Naive B cell (primary cell): ENCODE results near the gene CYP46A1. TPM values are rescaled to one million over a fixed set of nuclear protein-coding genes. Genes with fewer than 3 reads are reported as not detected.
A peak's percentile ranks its signal among the peaks of the same experiment; 100 is the strongest.

Experiments used
- ATAC-seq, 2 donors: fragments of 150-1000 bp; cut with Tn5 transposase; 2 replicates each; pipeline ENCODE4 v1.10.0; 2021; ENCODE audit warnings: low read depth in 2 of 2, mild to moderate bottlenecking in 2 of 2, moderate library complexity in 2 of 2
- DNase-seq: peaks from one replicate; pipeline ENCODE4 v3.0.0; 2022
- H3K27ac Mint-ChIP-seq, 6 donors: one replicate each; pipeline ENCODE4 v1.8.0; 2020 to 2022; ENCODE audit warnings: mild to moderate bottlenecking in 6 of 6, mixed read lengths in 6 of 6, moderate library complexity in 5 of 6, inconsistent platforms in 2 of 6
- H3K27me3 Mint-ChIP-seq, 3 donors: one replicate each; pipeline ENCODE4 v1.8.0; 2021 to 2022; ENCODE audit warnings: mixed read lengths in 3 of 3, mild to moderate bottlenecking in 1 of 3
- H3K36me3 Mint-ChIP-seq, 2 donors: one replicate each; pipeline ENCODE4 v1.8.0; 2020 to 2022; ENCODE audit warnings: mixed read lengths in 2 of 2, inconsistent platforms in 1 of 2, mild to moderate bottlenecking in 1 of 2
- H3K4me1 Mint-ChIP-seq, 3 donors: one replicate each; pipeline ENCODE4 v1.8.0; 2020 to 2022; ENCODE audit warnings: mixed read lengths in 3 of 3, inconsistent platforms in 1 of 3, mild to moderate bottlenecking in 1 of 3, moderate library complexity in 1 of 3
- H3K4me3 Mint-ChIP-seq, 8 donors: one replicate each; pipeline ENCODE4 v1.8.0; 2020 to 2022; ENCODE audit warnings: mild to moderate bottlenecking in 8 of 8, mixed read lengths in 8 of 8, moderate library complexity in 8 of 8, inconsistent platforms in 2 of 8
- H3K9me3 Mint-ChIP-seq, 7 donors: one replicate each; pipeline ENCODE4 v1.8.0; 2020 to 2022; ENCODE audit warnings: mixed read lengths in 7 of 7, mild to moderate bottlenecking in 5 of 7, inconsistent platforms in 2 of 7, moderate library complexity in 1 of 7
- polyA plus RNA-seq, 6 donors: library from polyadenylated mRNA; unstranded; fragments of 300-500 nt; fragmentation: Illumina TruSeq; gene quantifications; one replicate each; pipeline ENCODE4 v1.2.3, GENCODE V29; 2021; ENCODE audit warnings: low read depth in 6 of 6

Gene CYP46A1
- polyA plus RNA-seq, 6 donors from 2014 or later, result not detected

DNA sequence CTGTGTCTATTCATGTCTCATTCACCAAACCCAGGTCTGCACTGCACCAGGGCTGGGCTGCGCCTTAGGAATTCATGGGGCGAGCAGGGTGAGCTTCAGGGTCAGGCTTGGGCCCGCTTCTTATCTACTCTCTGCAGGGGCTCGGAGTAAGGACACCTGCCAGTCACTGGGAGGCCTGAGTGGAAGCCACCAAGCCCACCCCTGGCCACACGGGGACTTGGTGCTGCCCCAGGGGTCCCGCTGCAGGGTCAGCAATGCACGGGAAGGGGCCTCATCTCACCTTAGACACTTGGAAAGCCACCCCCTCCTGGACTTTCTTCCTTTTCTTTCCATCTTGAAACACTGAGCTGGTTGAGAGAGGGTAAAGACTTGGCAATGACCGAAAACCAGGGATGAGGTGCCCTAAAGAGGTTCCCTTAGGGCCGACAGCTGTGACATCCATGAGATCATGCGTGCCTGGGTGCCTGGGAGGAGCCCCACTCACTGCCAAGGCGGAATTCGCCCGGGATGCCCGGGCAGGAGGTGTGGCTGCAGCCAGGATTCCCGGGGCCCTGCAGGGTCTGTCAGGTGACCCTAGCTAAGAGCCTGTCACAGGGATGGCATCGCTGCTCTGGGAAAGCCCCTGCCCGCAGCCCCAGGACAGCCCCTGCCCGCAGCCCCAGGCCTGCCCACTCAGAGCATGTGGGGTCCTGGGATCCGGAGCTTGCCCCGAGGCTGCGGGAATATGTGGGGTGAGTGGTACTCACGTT lies 63.7 kb downstream of the CYP46A1 start:
- ATAC-seq (no peak), DNase-seq (no peak)
- Mint-ChIP-seq H3K4me3 (no peak overlapping the region), H3K36me3 (no peaks in the 10 kb centered on the region), H3K9me3 (no peaks in the 10 kb centered on the region), H3K4me1 (peaks cover 3 to 15% (median 13%) of the 10 kb centered on the region in 3 donors), H3K27me3 (peaks cover 19 to 59% (median 43%) of the 10 kb centered on the region in 3 donors), H3K27ac (no peak overlapping the region)

DNA sequence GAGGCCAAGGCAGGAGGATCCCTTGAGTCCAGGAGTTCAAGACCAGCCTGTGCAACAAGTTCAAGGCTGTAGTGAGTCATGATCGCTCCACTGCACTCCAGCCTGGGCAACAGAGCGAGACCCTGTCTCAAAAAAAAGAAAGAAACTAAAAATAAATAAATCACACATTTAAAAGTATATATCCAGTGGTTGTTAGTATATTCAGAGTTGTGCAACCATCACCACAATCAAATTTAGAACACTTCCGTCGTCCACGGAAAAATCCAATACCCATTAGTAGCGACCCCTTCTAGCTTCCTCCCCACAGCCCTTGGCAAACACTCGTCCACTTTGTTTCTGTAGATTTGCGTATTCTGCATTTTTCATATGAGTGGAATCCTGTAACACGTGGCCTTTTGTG lies 64.4 kb downstream of the CYP46A1 start:
- DNase-seq, result no peak
- H3K27ac Mint-ChIP-seq, result no peak overlapping the region
- no peaks in the 10 kb centered on the region for H3K36me3 Mint-ChIP-seq
- peaks cover 9 to 20% (median 17%) of the 10 kb centered on the region in 3 donors for H3K4me1 Mint-ChIP-seq
- ATAC-seq, result no peak
- H3K27me3 Mint-ChIP-seq, result peaks cover 22 to 65% (median 47%) of the 10 kb centered on the region in 3 donors
- no peaks in the 10 kb centered on the region for H3K9me3 Mint-ChIP-seq
- no peak overlapping the region for H3K4me3 Mint-ChIP-seq

DNA sequence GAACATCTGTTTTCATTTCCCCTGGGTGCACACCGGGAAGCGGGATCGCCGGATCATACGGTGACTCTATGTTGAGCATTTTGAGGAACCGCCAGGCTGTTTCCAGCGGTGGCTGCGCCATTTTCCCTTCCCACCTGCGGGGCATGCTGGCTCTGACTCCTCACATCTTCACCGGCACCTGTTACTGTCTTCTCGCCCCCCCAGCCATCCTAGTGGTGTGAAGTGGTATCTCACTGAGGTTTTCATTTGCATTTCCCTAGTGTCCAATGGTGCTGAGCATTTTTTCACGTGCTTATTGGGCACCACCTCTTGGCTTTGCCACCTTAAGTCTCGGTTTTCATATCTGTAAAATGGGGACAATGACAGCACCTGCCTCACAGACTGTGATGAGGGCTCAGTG lies 65.0 kb downstream of the CYP46A1 start:
- ATAC-seq (no peak), DNase-seq (no peak)
- Mint-ChIP-seq H3K27me3 (peaks cover 26 to 66% (median 50%) of the 10 kb centered on the region in 3 donors), H3K36me3 (no peaks in the 10 kb centered on the region), H3K9me3 (no peaks in the 10 kb centered on the region), H3K4me3 (no peak overlapping the region), H3K4me1 (peaks cover 10 to 23% (median 19%) of the 10 kb centered on the region in 3 donors), H3K27ac (no peak overlapping the region)

DNA sequence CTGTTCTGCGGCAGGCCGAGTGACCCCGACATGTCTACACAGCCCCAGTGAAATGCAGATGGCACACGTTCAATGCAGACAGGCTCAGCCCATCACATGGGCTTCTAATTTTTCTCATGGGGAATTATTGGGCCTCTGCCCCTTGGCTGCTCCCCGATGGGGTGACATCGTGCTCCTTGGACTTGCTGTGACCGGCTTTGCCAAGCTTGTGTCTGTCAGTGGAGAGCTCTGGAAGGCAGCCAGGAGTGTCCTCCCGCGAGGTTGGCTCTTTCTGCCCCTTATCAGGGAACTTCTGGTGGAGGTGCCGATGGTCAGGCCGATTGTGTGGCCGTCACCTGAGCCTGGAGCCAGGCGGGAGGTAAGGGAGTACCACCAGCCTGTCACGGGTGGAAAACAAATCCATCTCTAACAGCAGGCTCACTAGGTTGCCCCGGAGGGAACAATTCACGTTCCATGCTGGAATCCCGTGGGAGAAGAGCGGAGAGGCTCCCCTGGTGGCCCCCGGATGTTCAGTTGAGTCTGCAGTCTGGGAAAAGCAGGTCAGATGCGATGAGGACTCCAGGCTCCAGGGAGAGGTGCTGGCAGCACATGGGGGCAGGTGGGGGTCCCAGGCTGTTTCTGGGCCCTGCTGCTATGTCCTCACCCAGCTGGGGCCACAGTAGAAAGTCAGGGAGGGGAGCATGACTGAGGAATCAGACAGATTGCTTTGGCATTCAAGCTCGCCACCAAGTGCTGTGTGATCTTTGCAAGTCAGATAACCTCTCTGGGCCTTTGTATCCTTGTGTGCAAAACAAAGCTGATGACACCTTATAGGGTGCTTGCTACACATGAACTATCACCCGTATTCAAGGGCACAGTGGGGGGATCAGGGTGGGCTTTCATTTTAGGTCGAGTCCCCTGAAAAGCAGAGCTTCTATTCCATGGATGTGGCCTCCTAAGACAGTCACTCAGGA lies 65.9 kb downstream of the CYP46A1 start:
- no peak overlapping the region for H3K27ac Mint-ChIP-seq
- DNase-seq (no peak), ATAC-seq (no peak)
- peaks cover 10 to 23% (median 19%) of the 10 kb centered on the region in 3 donors for H3K4me1 Mint-ChIP-seq
- H3K27me3 Mint-ChIP-seq, result peaks cover 26 to 71% (median 52%) of the 10 kb centered on the region in 3 donors
- no peaks in the 10 kb centered on the region for H3K36me3 Mint-ChIP-seq
- peak overlapping the region in 2 of 8 donors; percentile 3 to 15 for H3K4me3 Mint-ChIP-seq
- no peaks in the 10 kb centered on the region for H3K9me3 Mint-ChIP-seq

DNA sequence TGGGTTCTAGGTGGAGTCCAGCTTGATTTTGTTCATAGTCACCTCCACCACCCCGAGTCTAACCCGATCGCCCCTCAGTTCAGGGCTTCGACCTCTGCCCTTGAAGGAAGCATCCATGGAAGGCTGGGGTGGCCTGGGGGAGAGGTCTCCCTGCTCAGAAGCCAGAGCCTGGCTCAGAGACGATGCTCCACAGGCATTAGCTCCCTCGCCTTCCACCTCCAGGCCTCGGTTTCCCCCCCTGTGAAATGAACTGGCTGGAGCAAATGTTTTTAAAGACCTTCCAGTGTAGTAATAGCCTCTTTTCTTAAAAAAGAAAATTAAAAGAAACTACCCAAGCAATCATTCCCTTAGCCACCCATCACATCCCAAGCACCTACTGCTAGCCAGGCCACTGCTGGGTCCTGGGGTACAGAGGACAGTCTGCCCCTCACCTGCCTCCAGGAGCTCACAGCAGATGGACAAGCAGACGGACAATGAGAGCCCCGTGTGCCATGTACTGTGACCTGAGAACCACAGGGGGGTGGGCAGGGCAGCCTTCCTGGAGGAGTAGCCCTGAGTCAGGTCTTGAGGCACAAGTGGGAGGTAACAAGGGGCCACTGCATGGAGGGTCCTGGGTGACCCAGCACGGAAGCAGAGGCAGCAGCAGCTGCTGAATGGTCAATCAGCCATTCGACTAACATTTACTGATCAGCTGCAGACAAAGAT lies 66.8 kb downstream of the CYP46A1 start:
- H3K4me1 Mint-ChIP-seq, result peaks cover 10 to 23% (median 17%) of the 10 kb centered on the region in 3 donors
- no peak overlapping the region for H3K27ac Mint-ChIP-seq
- no peaks in the 10 kb centered on the region for H3K36me3 Mint-ChIP-seq
- peak overlapping the region in 1 of 8 donors; percentile 3 for H3K4me3 Mint-ChIP-seq
- ATAC-seq, result no peak
- no peak for DNase-seq
- H3K27me3 Mint-ChIP-seq, result peaks cover 26 to 66% (median 49%) of the 10 kb centered on the region in 3 donors
- H3K9me3 Mint-ChIP-seq, result no peaks in the 10 kb centered on the region

DNA sequence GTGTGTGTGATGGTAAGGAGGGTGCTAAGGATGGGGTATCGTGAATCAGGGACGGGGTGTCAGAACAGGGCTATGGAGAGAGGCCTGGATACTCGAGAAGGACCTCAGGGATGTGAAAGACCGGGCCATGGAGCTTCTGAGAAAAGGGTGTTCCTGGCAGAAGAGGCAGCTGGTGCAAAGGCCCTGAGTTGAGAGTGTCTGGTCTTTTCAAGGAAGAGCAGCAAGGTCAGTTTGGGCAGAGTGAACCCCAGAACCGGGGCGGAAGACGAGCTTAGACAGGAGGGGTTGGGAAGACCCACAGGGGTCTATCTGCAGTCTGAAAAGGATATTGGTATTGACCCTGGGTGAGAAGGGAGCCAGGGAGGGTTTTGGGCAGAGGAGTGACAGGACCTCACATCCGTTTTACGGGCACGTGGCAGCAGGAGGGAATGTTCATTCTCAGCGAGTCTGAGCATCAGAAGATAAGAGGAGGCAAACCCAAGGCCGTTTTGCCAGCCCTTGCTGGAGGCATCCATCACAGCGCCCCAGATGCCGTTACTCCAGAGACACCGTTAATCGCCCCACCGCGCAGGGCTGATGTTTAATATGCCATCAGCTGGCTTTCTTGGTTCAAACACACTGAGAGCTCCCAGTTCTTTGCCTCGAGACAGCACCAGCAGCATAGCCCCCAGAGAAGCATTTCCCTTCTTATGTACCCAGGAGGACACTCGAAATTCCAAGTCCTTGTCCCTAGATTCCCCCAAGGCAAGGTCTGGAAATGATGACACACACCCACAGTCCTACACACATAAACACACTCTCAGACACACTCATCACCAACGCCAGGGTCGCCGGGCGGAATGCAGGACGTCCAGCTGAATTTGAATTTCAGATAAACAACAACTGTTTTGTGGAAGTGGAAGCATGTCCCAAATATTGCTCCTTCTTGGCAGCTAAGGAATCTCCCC lies 67.7 kb downstream of the CYP46A1 start:
- H3K27me3 Mint-ChIP-seq, result peaks cover 26 to 61% (median 44%) of the 10 kb centered on the region in 3 donors

DNA sequence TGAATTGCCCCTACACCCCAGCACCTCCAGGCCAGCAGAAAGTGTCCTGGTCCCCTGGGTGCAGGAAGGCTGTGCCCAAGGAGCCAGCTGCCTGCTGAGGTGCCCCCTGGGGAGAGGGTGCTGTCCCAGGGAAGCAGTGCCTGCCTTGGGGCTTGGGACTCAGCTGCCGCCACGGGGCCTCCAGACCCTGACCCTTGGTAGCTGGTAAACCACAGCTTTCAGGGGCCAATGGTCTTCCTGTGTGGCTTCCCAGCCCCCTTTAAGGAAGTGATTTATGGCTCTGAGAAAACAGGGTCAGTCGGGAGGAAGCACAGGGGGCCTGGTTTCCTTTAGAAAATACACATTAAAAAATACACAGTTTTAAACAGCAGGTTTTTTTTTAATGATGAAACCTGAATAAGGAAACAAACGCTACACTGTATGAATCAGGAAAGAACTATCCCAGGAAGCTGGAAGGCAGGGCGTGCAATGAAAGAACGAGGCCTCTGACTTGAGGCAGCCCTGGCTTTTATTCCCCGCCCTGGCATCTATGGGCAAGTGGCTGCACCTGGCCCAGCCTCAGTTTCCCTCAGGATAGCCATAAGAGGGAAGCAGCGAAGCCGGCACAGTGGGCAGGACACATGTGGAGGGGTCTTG lies 68.5 kb downstream of the CYP46A1 start:
- Mint-ChIP-seq H3K9me3 (no peaks in the 10 kb centered on the region), H3K36me3 (no peaks in the 10 kb centered on the region), H3K27me3 (peaks cover 26 to 53% (median 36%) of the 10 kb centered on the region in 3 donors), H3K4me1 (peaks cover 10 to 14% (median 12%) of the 10 kb centered on the region in 3 donors), H3K4me3 (peak overlapping the region in 1 of 8 donors; percentile 35), H3K27ac (no peak overlapping the region)
- DNase-seq, result no peak
- no peak for ATAC-seq

More for the DNA sequence above, 67.7 kb downstream of the CYP46A1 start:
- Mint-ChIP-seq H3K9me3 (no peaks in the 10 kb centered on the region), H3K4me1 (peaks cover 10 to 17% (median 14%) of the 10 kb centered on the region in 3 donors), H3K36me3 (no peaks in the 10 kb centered on the region), H3K27ac (no peak overlapping the region), H3K4me3 (peak overlapping the region in 1 of 8 donors; percentile 15)
- DNase-seq, result no peak
- no peak for ATAC-seq

DNA sequence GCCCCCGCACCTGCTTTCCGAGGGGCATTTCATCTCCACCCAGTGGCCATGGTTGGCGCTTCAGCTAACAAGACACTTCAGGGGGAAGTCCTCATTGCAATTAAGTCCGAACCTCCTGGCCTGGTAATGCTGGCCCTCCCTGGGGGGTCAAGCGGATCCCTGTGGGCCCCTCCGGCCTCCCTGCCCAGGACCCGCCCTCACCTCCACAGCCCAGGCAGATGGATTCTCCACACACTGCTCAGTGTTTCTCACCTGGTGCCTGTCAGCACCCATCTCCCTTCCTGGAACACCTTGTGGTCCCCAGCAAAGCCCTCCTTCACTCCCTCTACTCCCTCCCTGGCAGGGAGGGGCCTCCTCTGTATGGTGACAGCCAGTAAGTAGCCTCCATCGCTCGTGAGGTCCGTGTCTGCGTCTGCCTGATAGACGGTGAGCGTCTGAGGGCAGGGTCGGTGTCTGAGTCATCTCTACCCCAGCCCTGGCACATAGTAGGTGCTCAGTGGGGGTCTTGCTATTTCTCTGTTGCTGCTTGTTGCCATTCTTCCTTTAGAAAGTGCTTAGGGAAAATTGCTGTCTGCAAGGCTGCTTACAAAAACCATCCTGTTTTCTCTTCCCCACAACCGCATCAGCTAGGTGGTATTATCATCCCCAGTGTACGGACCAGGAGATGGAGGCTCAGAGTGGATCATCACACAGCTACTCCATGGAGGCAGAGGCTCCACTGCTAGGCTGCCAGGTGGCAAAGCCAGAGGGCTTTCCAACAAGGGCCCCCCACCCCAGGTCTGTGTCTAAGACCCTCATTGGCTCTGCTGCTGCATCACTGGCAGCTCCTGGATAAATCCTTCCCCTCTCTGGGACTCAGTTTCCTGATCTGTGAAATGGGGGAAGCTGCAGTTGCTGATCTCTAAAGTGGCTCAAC lies 69.4 kb downstream of the CYP46A1 start:
- no peak overlapping the region for H3K4me3 Mint-ChIP-seq
- peak overlapping the region in 1 of 6 donors; percentile 27 for H3K27ac Mint-ChIP-seq
- peaks cover 26 to 47% (median 33%) of the 10 kb centered on the region in 3 donors for H3K27me3 Mint-ChIP-seq

DNA sequence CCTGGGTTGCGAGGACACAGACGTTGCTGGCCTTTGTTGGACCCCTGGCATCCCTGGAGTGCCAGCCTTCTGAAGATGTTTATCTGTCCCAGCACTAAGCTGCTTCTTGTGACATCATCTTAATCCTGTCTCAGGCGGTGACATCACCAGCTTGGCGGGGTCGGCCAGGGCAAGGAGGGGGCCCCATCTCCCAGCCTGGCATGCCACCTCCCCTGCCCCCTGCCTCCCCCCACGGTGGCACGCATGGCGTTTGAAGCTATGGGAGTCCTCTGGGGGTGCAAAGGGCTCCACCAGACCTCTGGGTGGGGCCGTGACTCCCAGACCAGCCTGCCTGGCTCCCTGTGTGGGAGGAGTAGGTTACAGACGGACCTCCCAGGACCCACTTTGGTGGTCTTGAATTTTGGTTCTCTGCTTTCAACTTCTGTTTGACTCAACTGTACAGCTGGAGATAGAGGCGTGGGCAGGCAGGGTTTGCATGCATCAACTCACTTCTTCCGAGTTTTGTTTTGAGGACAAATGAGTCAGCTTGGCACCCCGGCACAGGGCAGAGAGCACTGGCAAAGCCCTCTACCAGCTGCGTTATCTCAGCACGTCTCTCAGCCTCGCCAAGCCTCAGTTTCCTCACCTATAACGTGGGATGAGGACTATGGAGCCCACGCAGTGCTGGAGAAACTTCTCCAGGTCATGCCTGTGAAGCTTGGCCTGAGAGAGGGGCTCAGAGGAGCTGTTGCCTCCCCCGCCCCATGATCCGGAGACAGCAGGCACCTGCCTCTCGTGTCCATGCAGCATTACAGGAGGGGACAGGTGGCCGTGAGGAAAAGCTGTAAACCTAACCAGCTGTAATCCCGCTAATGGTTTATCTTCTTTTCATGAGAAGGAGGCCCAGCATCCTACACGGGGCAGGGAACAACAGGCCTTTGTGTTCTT lies 70.3 kb downstream of the CYP46A1 start:
- no peak overlapping the region for H3K4me3 Mint-ChIP-seq
- no peak for DNase-seq
- H3K27me3 Mint-ChIP-seq, result peaks cover 21 to 43% (median 33%) of the 10 kb centered on the region in 3 donors
- no peak for ATAC-seq
- H3K9me3 Mint-ChIP-seq, result no peaks in the 10 kb centered on the region
- no peaks in the 10 kb centered on the region for H3K36me3 Mint-ChIP-seq
- no peak overlapping the region for H3K27ac Mint-ChIP-seq
- H3K4me1 Mint-ChIP-seq, result peaks cover 10 to 12% (median 11%) of the 10 kb centered on the region in 3 donors

More for the DNA sequence above, 69.4 kb downstream of the CYP46A1 start:
- peaks cover 10 to 14% (median 12%) of the 10 kb centered on the region in 3 donors for H3K4me1 Mint-ChIP-seq
- H3K9me3 Mint-ChIP-seq, result no peaks in the 10 kb centered on the region
- no peak for DNase-seq
- no peaks in the 10 kb centered on the region for H3K36me3 Mint-ChIP-seq
- no peak for ATAC-seq

DNA sequence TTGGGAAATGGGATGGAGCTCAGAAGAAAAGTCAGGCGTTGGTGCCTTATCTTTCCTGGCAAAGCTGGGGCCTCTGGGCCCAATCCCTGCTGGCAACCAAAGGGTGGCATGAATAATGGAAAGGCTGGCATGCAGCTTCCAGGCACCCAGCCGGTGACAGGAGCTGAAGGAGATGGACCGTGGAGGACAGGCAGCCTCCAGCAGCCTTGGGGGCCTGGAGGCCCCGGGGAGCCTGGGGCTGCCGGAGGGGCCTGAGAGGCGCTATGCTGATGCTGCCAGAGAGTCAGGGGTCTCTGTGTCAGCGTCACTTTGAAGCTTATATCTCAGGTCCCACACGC lies 70.9 kb downstream of the CYP46A1 start:
- Mint-ChIP-seq H3K27ac (no peak overlapping the region), H3K27me3 (peaks cover 21 to 47% (median 33%) of the 10 kb centered on the region in 3 donors), H3K4me1 (peaks cover 10 to 12% (median 11%) of the 10 kb centered on the region in 3 donors), H3K4me3 (no peak overlapping the region), H3K36me3 (no peaks in the 10 kb centered on the region), H3K9me3 (no peaks in the 10 kb centered on the region)
- DNase-seq, result no peak
- ATAC-seq, result no peak
